GM12878 (cell line): ENCODE results near the gene BCLAF1. TPM values are rescaled to one million over a fixed set of nuclear protein-coding genes. Genes with fewer than 3 reads are reported as not detected.

Source experiments
- ATAC-seq: fragments of 200-7000 bp; cut with Tn5 transposase; 3 replicates; pipeline ENCODE4 v1.9.1; 2020; ENCODE audit warnings: mild to moderate bottlenecking, moderate library complexity
- BruUV-seq: library from RNA; stranded (reverse); fragments of 400-500 nt; replicated peaks from 2 replicates; lab custom pipeline; 2021; lab: Mats Ljungman, UMichigan
- CTCF ChIA-PET: fragments of 300-600 bp; sonication (Branson Sonifier 250); formaldehyde crosslinking; extraction: SDS; loops from one replicate; lab custom pipeline; 2021; ENCODE audit warnings: inconsistent platforms; lab: Yijun Ruan, JAX
- POLR2A ChIA-PET: fragments of 350-600 bp; formaldehyde crosslinking; extraction: SDS; loops from one replicate; lab custom pipeline; 2021; ENCODE audit warnings: inconsistent platforms; lab: Charles Lee
- RAD21 ChIA-PET: fragments of 300-600 bp; sonication (Branson Sonifier 250); formaldehyde crosslinking; loops from one replicate; lab custom pipeline; 2023; ENCODE audit warnings: antibody characterized with exemption; ENCODE audit not compliant: unreplicated experiment; lab: Charles Lee
- SMC1A ChIA-PET: fragments of 300-600 bp; sonication (Branson Sonifier 250); formaldehyde crosslinking; loops from one replicate; lab custom pipeline; 2023; ENCODE audit not compliant: unreplicated experiment, uncharacterized antibody; lab: Charles Lee
- DNase-seq: peaks from one replicate; pipeline ENCODE4 v3.0.0-alpha.2; 2011; ENCODE audit warnings: low read depth, low spot score
- FAIRE-seq: peaks from 3 replicates; lab custom pipeline; 2011; peaks lifted over from hg19 to GRCh38; lab: Jason Lieb, UNC
- H2AFZ ChIP-seq: 2 replicates; pipeline ENCODE4 v1.6.0; 2011; ENCODE audit warnings: low read depth, low read length, control low read depth; ENCODE audit not compliant: control insufficient read depth
- H3K27ac ChIP-seq: 2 replicates; pipeline ENCODE4 v1.5.1; 2011; ENCODE audit warnings: control low read depth; ENCODE audit not compliant: control insufficient read depth, insufficient read depth
- H3K27me3 ChIP-seq, 2 experiments: replicated peaks in 1 of 2; 2 replicates each; pipeline versions ENCODE4 v1.6.0 to v1.6.1; 2011; ENCODE audit warnings: low read length in 1 of 2; ENCODE audit not compliant: control insufficient read depth in 2 of 2, insufficient read depth in 2 of 2
- H3K36me3 ChIP-seq, 2 experiments: 2 replicates each; pipeline ENCODE4 v1.5.1; 2011; ENCODE audit warnings: low read length in 1 of 2; ENCODE audit not compliant: control insufficient read depth in 2 of 2, insufficient read depth in 2 of 2
- H3K4me1 ChIP-seq: 2 replicates; pipeline ENCODE4 v1.6.1; 2011; ENCODE audit warnings: mild to moderate bottlenecking, low read length, moderate library complexity, mixed read lengths; ENCODE audit not compliant: control insufficient read depth, insufficient read depth
- H3K4me2 ChIP-seq: 2 replicates; pipeline ENCODE4 v1.6.0; 2011; ENCODE audit warnings: control low read depth; ENCODE audit not compliant: control insufficient read depth, insufficient read depth
- H3K4me3 ChIP-seq: fragments of 200-600 bp; sonication (generic); 2 replicates; pipeline ENCODE4 v1.5.1; 2016
- H3K79me2 ChIP-seq: 2 replicates; pipeline ENCODE4 v1.6.0; 2011; ENCODE audit warnings: low read length; ENCODE audit not compliant: control insufficient read depth, insufficient read depth
- H3K9ac ChIP-seq: 2 replicates; pipeline ENCODE4 v1.8.0; 2011; ENCODE audit warnings: low read length, control low read depth, mixed read lengths; ENCODE audit not compliant: control insufficient read depth, insufficient read depth
- H3K9me3 ChIP-seq: replicated peaks from 3 replicates; pipeline ENCODE4 v1.5.1; 2011; ENCODE audit warnings: mild to moderate bottlenecking, low read length; ENCODE audit not compliant: control insufficient read depth, insufficient read depth
- H4K20me1 ChIP-seq: 2 replicates; pipeline ENCODE4 v1.6.0; 2011; ENCODE audit not compliant: control insufficient read depth, insufficient read depth
- BACH1 ChIP-seq: fragments of 450-650 bp; IDR thresholded peaks from 2 replicates; pipeline ENCODE4 v1.6.1; 2017; ENCODE audit warnings: mild to moderate bottlenecking, borderline replicate concordance
- ESRRA ChIP-seq: IDR thresholded peaks from 2 replicates; pipeline ENCODE4 v1.6.1; 2012; ENCODE audit warnings: mild to moderate bottlenecking, low read length, improper control_type of control experiment
- EZH2 ChIP-seq: IDR thresholded peaks from 2 replicates; pipeline ENCODE4 v1.6.1; 2012; ENCODE audit warnings: low read depth, mild to moderate bottlenecking, control low read depth, inconsistent platforms, low read length, borderline replicate concordance; ENCODE audit not compliant: control insufficient read depth
- FOXK2 ChIP-seq: fragments of 450-650 bp; IDR thresholded peaks from 2 replicates; pipeline ENCODE4 v1.6.1; 2017; ENCODE audit warnings: mild to moderate bottlenecking, moderate library complexity
- GATAD2B ChIP-seq: fragments of 450-650 bp; conservative IDR thresholded peaks from 2 replicates; pipeline ENCODE4 v1.6.1; 2017; ENCODE audit warnings: low read depth, mild to moderate bottlenecking, moderate library complexity
- HDAC6 ChIP-seq: fragments of 200-600 bp; sonication (generic); IDR thresholded peaks from one replicate; pipeline ENCODE4 v1.8.0; 2017; ENCODE audit warnings: antibody characterized with exemption; ENCODE audit not compliant: unreplicated experiment
- HDGF ChIP-seq: fragments of 450-650 bp; IDR thresholded peaks from 2 replicates; pipeline ENCODE4 v1.6.1; 2016; ENCODE audit warnings: antibody characterized with exemption
- KLF5 ChIP-seq: fragments of 450-650 bp; IDR thresholded peaks from 2 replicates; pipeline ENCODE4 v1.6.1; 2014; ENCODE audit warnings: mild to moderate bottlenecking; ENCODE audit not compliant: partially characterized antibody
- PAX5 ChIP-seq: IDR thresholded peaks from 2 replicates; pipeline ENCODE4 v1.6.1; 2011; ENCODE audit warnings: low read depth, low read length, borderline replicate concordance
- PML ChIP-seq: IDR thresholded peaks from 2 replicates; pipeline ENCODE4 v1.6.1; 2012; ENCODE audit warnings: low read length, inconsistent platforms
- POU2F2 ChIP-seq: IDR thresholded peaks from 3 replicates; pipeline ENCODE4 v1.6.1; 2011; ENCODE audit warnings: low read depth, mild to moderate bottlenecking, low read length, borderline replicate concordance
- SMAD1 ChIP-seq: fragments of 450-650 bp; IDR thresholded peaks from 2 replicates; pipeline ENCODE4 v1.6.1; 2018; ENCODE audit warnings: mild to moderate bottlenecking, low read depth; ENCODE audit not compliant: partially characterized antibody
- SMAD5 ChIP-seq: IDR thresholded peaks from 2 replicates; pipeline ENCODE4 v1.6.1; 2016; ENCODE audit warnings: antibody characterized with exemption, low read depth
- STAT3 ChIP-seq: IDR thresholded peaks from 2 replicates; pipeline ENCODE4 v1.6.1; 2011; ENCODE audit warnings: low read depth, low read length, improper control_type of control experiment
- TCF12 ChIP-seq: IDR thresholded peaks from 2 replicates; pipeline ENCODE4 v1.6.1; 2011; ENCODE audit warnings: low read depth, mild to moderate bottlenecking, low read length
- YY1 ChIP-seq: IDR thresholded peaks from 2 replicates; pipeline ENCODE4 v1.6.1; 2011; ENCODE audit warnings: low read depth, mild to moderate bottlenecking, low read length
- WGBS: methylation state at CpG from one replicate; pipeline ENCODE4 v1.1.6; 2016; ENCODE audit warnings: low lambda C conversion rate; ENCODE audit not compliant: insufficient replicate concordance, insufficient coverage; ENCODE audit errors: missing lambda C conversion rate; 5-methylcytosine and 5-hydroxymethylcytosine counted together
- in situ Hi-C: fragments of 300-500 bp; cut with MboI; formaldehyde crosslinking; loops from 9 replicates; pipeline ENCODE4 v1.14.3; 2018; ENCODE audit warnings: mixed read lengths
- intact Hi-C: fragments of 100-400 bp; cut with micrococcal nuclease; formaldehyde crosslinking; loops from one replicate; pipeline ENCODE4 v1.14.2; 2022; ENCODE audit not compliant: unreplicated experiment
- polyA plus RNA-seq, 11 experiments: library from polyadenylated mRNA; depleted of rRNA in 4 of 11; unstranded in 6 of 11; stranded (reverse) in 5 of 11; fragments of >200 nt; fragmentation: Nextera tagmentation in 4 of 11; fragmentation: Illumina TruSeq in 1 of 11; extraction: Ambion mirVana in 4 of 11; extraction: Trizol in 1 of 11; gene quantifications; 1 replicate in 1 of 11; 2 replicates in 10 of 11; pipeline versions ENCODE4 v1.2.1 to v1.2.3, GENCODE V29; 2011 to 2016; ENCODE audit warnings: inconsistent platforms in 2 of 11, missing spikeins in 2 of 11, low read depth in 1 of 11
- total RNA-seq, 4 experiments: library from RNA; depleted of rRNA in 3 of 4; stranded (reverse); fragments of >200 nt in 3 of 4; fragmentation: Illumina TruSeq in 1 of 4; extraction: Trizol in 1 of 4; gene quantifications; 2 replicates each; pipeline versions ENCODE4 v1.2.1 to v1.2.3, GENCODE V29; 2013 to 2021
- TF ChIP-seq, protein P1 (sequence below): fragments of 450-650 bp; IDR thresholded peaks from 2 replicates; pipeline ENCODE4 v1.6.1; 2017; ENCODE audit warnings: mild to moderate bottlenecking, moderate library complexity
- TF ChIP-seq, protein P2 (sequence below): fragments of 450-650 bp; formaldehyde crosslinking; IDR thresholded peaks from 2 replicates; pipeline ENCODE4 v1.4.0; 2020; ENCODE audit warnings: mild to moderate bottlenecking, moderate library complexity

Gene BCLAF1
- total and polyA plus RNA-seq, 10 of the 15 experiments (the other 5 are each of a cell fraction or from before 2014, with no cell fraction given), result 56.0 to 223 (median 114) TPM

DNA sequence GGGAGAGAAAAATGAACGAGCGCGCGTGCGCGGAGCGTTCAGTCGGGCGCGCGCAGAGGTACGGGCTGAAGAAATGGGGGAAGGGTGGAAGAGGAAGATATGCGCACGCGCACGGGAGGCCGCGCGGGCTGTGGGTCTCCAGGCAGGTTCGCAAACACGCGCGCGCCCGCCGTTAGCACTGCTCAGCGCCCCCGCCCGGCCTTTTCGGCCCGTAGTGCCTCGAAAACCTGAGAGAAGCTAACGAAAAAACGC lies 393 bp downstream of the BCLAF1 start:
- H3K9me3 ChIP-seq, result no peaks in the 10 kb centered on the region
- H3K9ac ChIP-seq, result peak overlapping the region; percentile 98
- peak overlapping the region; percentile 64 for H2AFZ ChIP-seq
- POLR2A ChIA-PET, result interaction anchor here (0.9 to 5.1 kb wide), 5 partner anchors 15 to 791 kb away, joined by 3 to 59 read pairs (median 5); partner anchors contain the start of gene MTFR2
- intact Hi-C loops, result loop anchor here (2.0 kb wide), 1 partner anchor 38 kb away; the partner anchor contains the start of gene MTFR2
- H3K79me2 ChIP-seq, result peaks cover 56% of the 10 kb centered on the region
- RAD21 ChIA-PET, result interaction anchor here (1.5 to 2.0 kb wide), 4 partner anchors 8 to 499 kb away, joined by 5 to 7 read pairs (median 6); partner anchors contain the start of gene MTFR2
- peaks cover 10% of the 10 kb centered on the region; the same call in 1 of the 2 replicates for H3K4me1 ChIP-seq
- CTCF ChIA-PET, result interaction anchor here (2.5 kb wide), 1 partner anchor 63 kb away, joined by 9 read pairs; no protein-coding TSS in a partner anchor
- FAIRE-seq (no peak), DNase-seq (peak; percentile 68), ATAC-seq (peak; percentile 60)
- peak overlapping the region; percentile 67 for H3K4me3 ChIP-seq
- H3K27me3 ChIP-seq, result no peaks in the 10 kb centered on the region
- WGBS, result 1% methylated on average over 34 of the region's 34 CpGs
- peaks cover 16% of the 10 kb centered on the region; the same call in 1 of the 2 replicates for H4K20me1 ChIP-seq
- in situ Hi-C loops, result loop anchor here (10.0 to 25.0 kb wide), 2 partner anchors 506 to 1277 kb away; partner anchors contain the start of gene MAP3K5
- SMC1A ChIA-PET, result interaction anchor here (0.6 to 1.8 kb wide), 9 partner anchors 20 to 1108 kb away, joined by 3 to 7 read pairs (median 3); partner anchors contain the start of genes MTFR2 and MYB
- peak overlapping the region; percentile 99 for H3K27ac ChIP-seq
- no peak overlapping the region for H3K4me2 ChIP-seq
- BruUV-seq, result TSS peak; percentile 76
- H3K36me3 ChIP-seq, result peaks cover 0 to 4% of the 10 kb centered on the region in 2 experiments; a peak in 1 of 4 replicates
- TF ChIP-seq TCF12 (0 out of 2 replicates have a peak, but pooled peaks have one; percentile 12), GATAD2B (no peak; the same call in 1 of the 2 replicates), SMAD5 (no peak; the same call in 1 of the 2 replicates), YY1 (no peak), POU2F2 (no peak), FOXK2 (no peak), HDGF (0 out of 2 replicates have a peak, but pooled peaks have one; percentile 3), KLF5 (peak; percentile 55), STAT3 (no peak), SMAD1 (no peak), PML (no peak), EZH2 (no peak), ESRRA (no peak), BACH1 (peak; percentile 86; the same call in 1 of the 2 replicates), HDAC6 (no peak), PAX5 (no peak)
- TF ChIP-seq, protein P1, sequence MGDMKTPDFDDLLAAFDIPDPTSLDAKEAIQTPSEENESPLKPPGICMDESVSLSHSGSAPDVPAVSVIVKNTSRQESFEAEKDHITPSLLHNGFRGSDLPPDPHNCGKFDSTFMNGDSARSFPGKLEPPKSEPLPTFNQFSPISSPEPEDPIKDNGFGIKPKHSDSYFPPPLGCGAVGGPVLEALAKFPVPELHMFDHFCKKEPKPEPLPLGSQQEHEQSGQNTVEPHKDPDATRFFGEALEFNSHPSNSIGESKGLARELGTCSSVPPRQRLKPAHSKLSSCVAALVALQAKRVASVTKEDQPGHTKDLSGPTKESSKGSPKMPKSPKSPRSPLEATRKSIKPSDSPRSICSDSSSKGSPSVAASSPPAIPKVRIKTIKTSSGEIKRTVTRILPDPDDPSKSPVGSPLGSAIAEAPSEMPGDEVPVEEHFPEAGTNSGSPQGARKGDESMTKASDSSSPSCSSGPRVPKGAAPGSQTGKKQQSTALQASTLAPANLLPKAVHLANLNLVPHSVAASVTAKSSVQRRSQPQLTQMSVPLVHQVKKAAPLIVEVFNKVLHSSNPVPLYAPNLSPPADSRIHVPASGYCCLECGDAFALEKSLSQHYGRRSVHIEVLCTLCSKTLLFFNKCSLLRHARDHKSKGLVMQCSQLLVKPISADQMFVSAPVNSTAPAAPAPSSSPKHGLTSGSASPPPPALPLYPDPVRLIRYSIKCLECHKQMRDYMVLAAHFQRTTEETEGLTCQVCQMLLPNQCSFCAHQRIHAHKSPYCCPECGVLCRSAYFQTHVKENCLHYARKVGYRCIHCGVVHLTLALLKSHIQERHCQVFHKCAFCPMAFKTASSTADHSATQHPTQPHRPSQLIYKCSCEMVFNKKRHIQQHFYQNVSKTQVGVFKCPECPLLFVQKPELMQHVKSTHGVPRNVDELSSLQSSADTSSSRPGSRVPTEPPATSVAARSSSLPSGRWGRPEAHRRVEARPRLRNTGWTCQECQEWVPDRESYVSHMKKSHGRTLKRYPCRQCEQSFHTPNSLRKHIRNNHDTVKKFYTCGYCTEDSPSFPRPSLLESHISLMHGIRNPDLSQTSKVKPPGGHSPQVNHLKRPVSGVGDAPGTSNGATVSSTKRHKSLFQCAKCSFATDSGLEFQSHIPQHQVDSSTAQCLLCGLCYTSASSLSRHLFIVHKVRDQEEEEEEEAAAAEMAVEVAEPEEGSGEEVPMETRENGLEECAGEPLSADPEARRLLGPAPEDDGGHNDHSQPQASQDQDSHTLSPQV, result no peak
- TF ChIP-seq, protein P2, sequence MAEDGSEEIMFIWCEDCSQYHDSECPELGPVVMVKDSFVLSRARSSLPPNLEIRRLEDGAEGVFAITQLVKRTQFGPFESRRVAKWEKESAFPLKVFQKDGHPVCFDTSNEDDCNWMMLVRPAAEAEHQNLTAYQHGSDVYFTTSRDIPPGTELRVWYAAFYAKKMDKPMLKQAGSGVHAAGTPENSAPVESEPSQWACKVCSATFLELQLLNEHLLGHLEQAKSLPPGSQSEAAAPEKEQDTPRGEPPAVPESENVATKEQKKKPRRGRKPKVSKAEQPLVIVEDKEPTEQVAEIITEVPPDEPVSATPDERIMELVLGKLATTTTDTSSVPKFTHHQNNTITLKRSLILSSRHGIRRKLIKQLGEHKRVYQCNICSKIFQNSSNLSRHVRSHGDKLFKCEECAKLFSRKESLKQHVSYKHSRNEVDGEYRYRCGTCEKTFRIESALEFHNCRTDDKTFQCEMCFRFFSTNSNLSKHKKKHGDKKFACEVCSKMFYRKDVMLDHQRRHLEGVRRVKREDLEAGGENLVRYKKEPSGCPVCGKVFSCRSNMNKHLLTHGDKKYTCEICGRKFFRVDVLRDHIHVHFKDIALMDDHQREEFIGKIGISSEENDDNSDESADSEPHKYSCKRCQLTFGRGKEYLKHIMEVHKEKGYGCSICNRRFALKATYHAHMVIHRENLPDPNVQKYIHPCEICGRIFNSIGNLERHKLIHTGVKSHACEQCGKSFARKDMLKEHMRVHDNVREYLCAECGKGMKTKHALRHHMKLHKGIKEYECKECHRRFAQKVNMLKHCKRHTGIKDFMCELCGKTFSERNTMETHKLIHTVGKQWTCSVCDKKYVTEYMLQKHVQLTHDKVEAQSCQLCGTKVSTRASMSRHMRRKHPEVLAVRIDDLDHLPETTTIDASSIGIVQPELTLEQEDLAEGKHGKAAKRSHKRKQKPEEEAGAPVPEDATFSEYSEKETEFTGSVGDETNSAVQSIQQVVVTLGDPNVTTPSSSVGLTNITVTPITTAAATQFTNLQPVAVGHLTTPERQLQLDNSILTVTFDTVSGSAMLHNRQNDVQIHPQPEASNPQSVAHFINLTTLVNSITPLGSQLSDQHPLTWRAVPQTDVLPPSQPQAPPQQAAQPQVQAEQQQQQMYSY, result 0 out of 2 replicates have a peak, but pooled peaks have one; percentile 10
